ENCODE data around the gene MMD. TPM values are rescaled to one million over a fixed set of nuclear protein-coding genes. Genes with fewer than 3 reads are reported as not detected.
"Not testable (repeated sequence)": the region's sequence is repeated elsewhere in the genome, so short reads cannot be mapped to it uniquely, and the experiment has no call there.

MMD gene
- total and polyA plus RNA-seq, 2 donors: 18.7 to 25.9 TPM

DNA sequence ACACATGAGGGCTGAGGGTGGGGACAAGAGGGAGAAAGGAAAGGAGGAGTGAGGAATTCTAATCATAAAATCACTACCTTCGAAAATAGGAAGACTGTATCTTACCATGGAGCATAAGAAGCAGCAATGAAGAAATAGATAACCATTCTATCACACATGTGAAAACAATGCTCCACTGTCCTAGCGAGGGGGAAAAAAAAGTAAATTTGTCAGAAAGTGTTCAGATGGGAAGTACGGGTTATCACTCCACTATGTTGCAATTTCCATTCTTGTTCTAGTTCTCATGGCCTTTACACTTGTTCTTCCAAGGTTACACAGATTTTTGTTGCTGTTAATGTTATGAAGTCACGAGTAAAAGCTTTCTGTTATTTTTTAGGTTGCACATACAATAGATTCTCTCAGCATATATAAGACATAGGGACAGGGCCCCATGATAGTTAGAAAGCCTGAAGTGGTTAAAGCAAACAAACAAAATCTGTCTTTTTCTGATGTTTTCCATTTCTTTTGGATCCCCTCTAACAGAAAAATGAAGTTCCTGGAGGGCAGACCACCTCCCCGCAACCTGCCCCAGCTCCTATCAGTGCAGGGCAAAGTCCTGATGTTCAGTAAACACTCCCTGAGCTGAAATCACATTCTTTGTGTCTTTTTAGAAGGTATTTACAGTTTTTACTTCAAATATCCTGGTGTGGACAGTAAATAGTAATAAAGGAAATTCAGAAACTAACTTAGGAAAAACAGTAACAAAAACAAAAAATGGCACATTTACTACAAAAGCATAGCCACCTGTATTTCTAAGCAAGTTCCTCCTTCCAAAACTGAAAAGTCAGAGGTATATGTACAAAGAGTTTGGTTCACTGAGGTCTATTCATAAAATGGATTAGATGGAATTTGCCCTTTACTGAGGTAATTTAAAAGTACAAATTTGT is 13.7 kb downstream of the MMD start:
- 73% methylated on average over 5 of the region's 5 CpGs for WGBS
- no peaks in the 10 kb centered on the region for H3K4me1 ChIP-seq (ENCODE audit: insufficient read depth)
- H3K27ac ChIP-seq (ENCODE audit: low read depth): no peak overlapping the region
- DNase-seq (ENCODE audit: extremely low spot score): no peak
- H3K4me3 ChIP-seq (ENCODE audit: low read depth, low read length): no peak overlapping the region
- peaks cover 6% of the 10 kb centered on the region for H3K36me3 ChIP-seq (ENCODE audit: insufficient read depth)

DNA sequence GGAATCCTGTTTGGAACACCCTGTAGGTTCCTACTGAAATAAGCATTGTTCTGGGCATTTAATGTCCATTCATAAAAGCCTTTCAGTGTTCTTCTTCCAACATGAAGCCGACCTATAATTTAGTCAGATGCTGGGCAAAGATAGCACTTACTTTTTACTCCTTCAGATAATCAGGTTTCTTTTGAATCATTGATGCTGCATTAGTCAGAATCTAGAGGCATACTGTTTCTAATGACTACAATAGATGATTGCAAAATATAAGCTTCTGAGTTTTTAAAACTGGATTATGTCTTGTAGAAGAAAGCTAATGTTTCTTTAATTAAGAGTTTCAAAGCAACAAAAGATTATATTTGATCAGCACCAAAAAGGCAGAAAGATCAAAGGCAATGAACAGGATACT is 16.0 kb downstream of the MMD start:
- no peak for DNase-seq (ENCODE audit: extremely low spot score)
- no peak overlapping the region for H3K4me3 ChIP-seq (ENCODE audit: low read depth, low read length)
- H3K27ac ChIP-seq (ENCODE audit: low read depth): no peak overlapping the region
- 87% methylated on average over 1 of the region's 1 CpG for WGBS
- no peaks in the 10 kb centered on the region for H3K4me1 ChIP-seq (ENCODE audit: insufficient read depth)
- H3K36me3 ChIP-seq (ENCODE audit: insufficient read depth): peaks cover 3% of the 10 kb centered on the region

DNA sequence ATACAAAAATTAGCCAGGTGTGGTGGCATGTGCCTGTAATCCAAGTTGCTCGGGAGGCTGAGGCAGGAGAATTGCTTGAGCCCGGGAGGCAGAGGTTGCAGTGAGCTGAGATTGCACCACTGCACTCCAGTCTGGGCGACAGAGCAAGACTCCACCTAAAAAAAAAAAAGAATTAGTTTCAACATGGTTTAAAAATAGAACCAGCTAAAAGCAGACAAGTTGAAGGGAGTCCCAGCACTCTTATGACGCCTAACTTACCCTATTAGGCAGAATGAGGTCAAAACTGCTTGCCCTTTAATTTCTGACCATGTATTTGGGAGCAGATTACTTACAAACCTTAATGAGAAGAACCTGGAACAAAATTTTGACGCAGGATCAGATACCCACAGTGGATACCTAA is 17.4 kb downstream of the MMD start:
- H3K27ac ChIP-seq (ENCODE audit: low read depth); H3K4me1 ChIP-seq (ENCODE audit: insufficient read depth); H3K36me3 ChIP-seq (ENCODE audit: insufficient read depth); DNase-seq (ENCODE audit: extremely low spot score); H3K4me3 ChIP-seq (ENCODE audit: low read depth, low read length): not testable (repeated sequence)
- 89% methylated on average over 5 of the region's 5 CpGs for WGBS

DNA sequence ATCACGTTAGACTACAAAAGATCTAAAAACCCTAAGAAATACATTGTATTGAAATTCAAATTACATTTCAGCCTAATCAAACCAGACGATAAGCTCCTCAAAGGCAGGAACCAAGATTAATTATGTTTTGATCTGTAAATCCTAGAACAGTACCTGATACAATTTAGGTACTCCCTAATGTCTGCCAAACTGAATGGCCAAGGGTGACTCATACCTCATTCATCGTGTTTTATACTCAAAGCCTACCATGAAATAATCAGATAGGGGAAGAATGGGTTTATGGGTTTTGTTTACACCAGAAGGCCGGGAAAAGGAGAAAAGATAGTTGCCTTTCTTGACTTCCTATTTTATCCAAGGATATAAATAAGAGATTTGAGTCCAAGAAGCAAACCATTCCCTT is 19.3 kb downstream of the MMD start:
- peaks cover 1% of the 10 kb centered on the region for H3K36me3 ChIP-seq (ENCODE audit: insufficient read depth)
- 81% methylated on average over 4 of the region's 4 CpGs for WGBS

DNA sequence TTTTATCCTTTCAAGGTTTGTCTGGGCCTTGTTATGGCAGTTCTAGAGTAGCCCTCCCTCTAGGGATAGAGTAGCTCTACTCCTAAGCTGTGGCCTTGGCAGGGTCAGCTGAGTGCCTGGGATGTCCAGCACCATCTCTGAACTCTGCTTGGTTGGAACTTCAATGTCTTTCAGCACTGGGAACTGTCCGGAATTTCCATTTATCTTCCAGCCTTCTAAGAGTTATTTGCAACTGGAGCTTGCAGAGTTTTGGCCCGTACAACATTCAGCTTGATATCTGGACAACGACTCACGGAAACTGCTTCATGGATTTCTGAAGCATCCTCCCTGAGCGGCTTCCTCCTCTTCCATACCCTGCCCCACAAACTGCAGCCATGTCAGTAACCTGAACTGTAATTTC is 22.9 kb downstream of the MMD start:
- no peaks in the 10 kb centered on the region for H3K4me1 ChIP-seq (ENCODE audit: insufficient read depth)
- 63% methylated on average over 5 of the region's 5 CpGs for WGBS
- no peak overlapping the region for H3K4me3 ChIP-seq (ENCODE audit: low read depth, low read length)
- H3K36me3 ChIP-seq (ENCODE audit: insufficient read depth): peaks cover 1% of the 10 kb centered on the region
- no peak for DNase-seq (ENCODE audit: extremely low spot score)
- H3K27ac ChIP-seq (ENCODE audit: low read depth): no peak overlapping the region

More for the DNA sequence above, 19.3 kb downstream of the MMD start:
- Histone ChIP-seq H3K4me3 (ENCODE audit: low read depth, low read length) (no peak overlapping the region), H3K4me1 (ENCODE audit: insufficient read depth) (no peaks in the 10 kb centered on the region), H3K27ac (ENCODE audit: low read depth) (no peak overlapping the region)
- no peak for DNase-seq (ENCODE audit: extremely low spot score)

DNA sequence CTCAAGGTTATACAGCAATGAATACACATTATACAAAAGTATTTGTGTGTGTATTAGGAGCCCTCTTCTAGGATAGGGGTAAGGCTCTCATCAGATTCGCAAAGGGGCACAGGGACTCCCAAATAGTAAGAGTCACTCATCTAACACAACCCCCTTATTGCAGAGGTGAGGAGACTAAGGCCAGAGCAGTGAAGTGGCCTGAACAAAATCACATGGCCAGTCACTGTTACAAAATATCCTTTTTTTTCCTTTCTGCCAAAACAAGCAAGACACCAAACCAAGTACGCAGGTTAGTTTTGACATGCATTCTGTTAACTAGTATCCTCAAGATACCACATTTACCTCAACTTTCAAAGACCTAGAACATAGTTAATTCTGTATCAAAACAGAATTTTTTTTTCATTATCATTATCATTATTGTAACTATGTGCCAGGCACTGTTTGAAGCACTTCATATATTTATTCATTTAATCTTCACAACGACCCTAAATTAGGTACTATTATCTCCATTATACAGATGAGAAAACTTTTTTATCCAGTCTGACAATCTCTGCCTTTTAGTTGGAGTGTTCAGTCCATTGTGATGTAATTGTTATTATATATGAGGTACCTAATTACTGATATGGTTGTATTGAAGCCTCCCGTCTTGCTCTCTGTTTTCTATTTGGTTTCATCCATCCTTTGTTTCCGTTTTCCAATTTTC is 25.7 kb downstream of the MMD start:
- H3K27ac ChIP-seq (ENCODE audit: low read depth): no peak overlapping the region
- no peaks in the 10 kb centered on the region for H3K4me1 ChIP-seq (ENCODE audit: insufficient read depth)
- H3K36me3 ChIP-seq (ENCODE audit: insufficient read depth): no peaks in the 10 kb centered on the region
- H3K4me3 ChIP-seq (ENCODE audit: low read depth, low read length): no peak overlapping the region
- no peak for DNase-seq (ENCODE audit: extremely low spot score)
- 98% methylated on average over 5 of the region's 5 CpGs for WGBS

DNA sequence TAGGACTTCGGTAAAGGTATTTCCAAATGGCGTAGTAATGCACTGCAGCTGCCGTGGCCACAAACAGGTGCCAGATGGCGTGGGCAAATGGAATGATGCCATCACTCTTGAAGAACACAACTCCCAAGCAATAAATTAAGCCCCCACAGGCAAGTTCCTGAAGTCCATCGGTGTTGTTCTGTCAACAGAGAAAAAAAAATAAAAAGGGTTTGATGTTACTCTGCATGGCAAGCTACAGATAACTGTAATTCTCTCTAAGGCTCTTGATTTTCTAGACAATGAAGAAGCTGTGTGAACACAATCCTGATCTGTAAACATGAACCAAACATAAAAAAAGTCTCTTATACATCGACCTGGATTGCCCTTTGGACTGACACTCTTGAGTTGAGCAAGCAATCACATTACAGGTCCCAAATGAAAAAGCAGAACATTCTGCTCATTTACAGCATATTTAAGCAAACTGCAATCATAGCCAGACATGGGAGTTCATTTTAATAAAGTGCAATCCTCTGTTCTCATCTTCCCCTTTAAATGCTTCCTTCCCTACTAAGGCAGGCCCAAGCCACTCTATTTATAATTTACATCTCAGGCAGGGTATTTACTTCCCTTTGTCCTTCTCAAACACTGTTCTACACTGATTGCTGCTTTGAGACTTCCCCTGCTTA is 27.1 kb downstream of the MMD start:
- 81% methylated on average over 6 of the region's 6 CpGs for WGBS
- H3K4me3 ChIP-seq (ENCODE audit: low read depth, low read length): no peak overlapping the region
- no peaks in the 10 kb centered on the region for H3K36me3 ChIP-seq (ENCODE audit: insufficient read depth)
- no peaks in the 10 kb centered on the region for H3K4me1 ChIP-seq (ENCODE audit: insufficient read depth)
- no peak overlapping the region for H3K27ac ChIP-seq (ENCODE audit: low read depth)
- DNase-seq (ENCODE audit: extremely low spot score): no peak

DNA sequence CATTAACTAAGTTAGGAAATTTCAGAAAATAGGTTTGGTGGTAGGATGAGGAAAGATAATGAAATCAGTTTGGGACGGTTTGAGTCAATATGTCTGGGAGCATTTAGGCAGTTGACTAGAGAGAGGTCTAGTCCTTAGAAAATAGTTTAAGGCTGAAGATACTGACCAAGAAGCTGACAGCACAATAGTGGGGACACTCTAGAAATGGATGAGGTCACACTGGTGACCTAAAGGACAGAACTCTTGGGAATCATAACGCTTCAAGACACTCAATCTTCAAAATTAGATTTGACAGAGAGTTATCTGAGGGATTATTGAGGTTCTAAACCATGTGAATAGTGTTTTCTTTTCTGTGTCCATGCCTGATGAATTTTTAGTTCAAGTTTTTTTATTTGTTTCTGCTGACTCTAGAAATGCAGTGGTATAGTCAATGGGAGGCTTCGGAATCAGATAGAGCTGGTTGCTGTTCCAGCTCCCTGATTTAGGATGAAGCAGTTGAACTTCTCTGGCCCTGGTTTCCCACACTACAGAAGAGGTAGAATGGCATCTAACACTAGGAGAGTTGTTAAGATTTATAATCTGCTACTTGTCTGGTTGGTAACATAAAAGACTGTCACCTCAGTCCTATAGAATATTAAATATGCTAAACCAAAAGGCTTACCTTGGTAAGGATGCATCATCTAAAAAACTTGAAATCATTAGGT is 29.7 kb downstream of the MMD start:
- H3K4me1 ChIP-seq (ENCODE audit: insufficient read depth): no peaks in the 10 kb centered on the region
- 88% methylated on average over 3 of the region's 3 CpGs for WGBS
- H3K36me3 ChIP-seq (ENCODE audit: insufficient read depth): no peaks in the 10 kb centered on the region
- no peak overlapping the region for H3K27ac ChIP-seq (ENCODE audit: low read depth)
- no peak overlapping the region for H3K4me3 ChIP-seq (ENCODE audit: low read depth, low read length)
- DNase-seq (ENCODE audit: extremely low spot score): no peak

DNA sequence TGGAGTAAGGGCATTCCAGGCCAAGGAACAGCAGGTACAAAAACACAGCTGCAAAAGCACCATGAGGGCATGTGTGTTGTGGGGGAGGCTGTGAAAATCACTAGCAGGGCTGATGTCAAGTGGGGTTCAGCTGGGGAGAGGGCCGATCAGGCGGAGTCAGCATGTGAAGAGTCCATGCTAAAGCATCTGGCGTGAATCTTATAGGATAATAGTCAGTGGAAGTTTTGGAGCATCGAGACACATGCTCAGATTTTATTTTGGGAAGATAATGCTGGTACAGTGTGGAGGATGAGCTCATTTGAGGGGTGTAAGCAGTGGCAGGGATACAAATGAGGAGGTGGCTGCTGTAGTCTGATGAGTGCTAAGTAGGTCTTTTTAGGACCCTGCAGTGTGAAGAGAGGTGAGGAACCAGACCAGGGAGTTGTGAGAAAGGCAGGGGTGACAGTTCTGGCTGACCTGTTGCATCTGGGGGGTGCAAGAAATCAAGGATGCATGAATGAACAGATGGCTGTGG is 30.3 kb downstream of the MMD start:
- no peak for DNase-seq (ENCODE audit: extremely low spot score)
- Histone ChIP-seq H3K27ac (ENCODE audit: low read depth) (no peak overlapping the region), H3K4me1 (ENCODE audit: insufficient read depth) (no peaks in the 10 kb centered on the region), H3K4me3 (ENCODE audit: low read depth, low read length) (no peak overlapping the region), H3K36me3 (ENCODE audit: insufficient read depth) (no peaks in the 10 kb centered on the region)
- WGBS: 93% methylated on average over 4 of the region's 4 CpGs

DNA sequence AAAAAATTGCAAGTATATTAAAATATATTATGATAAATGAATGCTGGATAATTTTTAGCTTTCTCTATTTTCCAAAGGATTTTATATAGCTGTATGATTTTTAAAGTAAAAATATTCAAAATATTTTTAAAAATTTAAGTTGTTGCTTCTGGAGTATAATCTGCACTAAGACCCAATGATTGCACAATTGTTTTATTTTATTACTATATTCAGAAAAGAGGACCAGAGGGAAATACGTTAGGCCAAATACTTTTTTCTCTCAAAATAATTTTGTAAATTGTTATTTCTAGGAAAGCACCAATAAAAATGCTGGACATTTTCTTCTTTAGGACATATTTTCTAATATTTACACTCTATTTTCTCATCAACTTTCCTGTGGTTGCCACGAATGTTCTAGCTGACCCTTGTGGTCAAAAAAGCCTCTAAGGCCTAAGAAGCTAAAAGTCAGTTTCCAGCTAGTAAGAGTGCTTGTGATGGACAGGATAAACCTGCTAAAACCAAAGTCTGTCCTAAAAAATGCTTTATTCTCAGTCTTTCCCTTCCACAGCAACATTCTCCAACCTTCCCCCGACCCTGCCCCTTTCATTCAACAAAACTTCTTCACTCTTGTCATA is 31.2 kb downstream of the MMD start:
- Histone ChIP-seq H3K4me3 (ENCODE audit: low read depth, low read length) (no peak overlapping the region), H3K4me1 (ENCODE audit: insufficient read depth) (no peaks in the 10 kb centered on the region), H3K27ac (ENCODE audit: low read depth) (no peak overlapping the region), H3K36me3 (ENCODE audit: insufficient read depth) (no peaks in the 10 kb centered on the region)
- WGBS: 66% methylated on average over 3 of the region's 3 CpGs
- no peak for DNase-seq (ENCODE audit: extremely low spot score)

DNA sequence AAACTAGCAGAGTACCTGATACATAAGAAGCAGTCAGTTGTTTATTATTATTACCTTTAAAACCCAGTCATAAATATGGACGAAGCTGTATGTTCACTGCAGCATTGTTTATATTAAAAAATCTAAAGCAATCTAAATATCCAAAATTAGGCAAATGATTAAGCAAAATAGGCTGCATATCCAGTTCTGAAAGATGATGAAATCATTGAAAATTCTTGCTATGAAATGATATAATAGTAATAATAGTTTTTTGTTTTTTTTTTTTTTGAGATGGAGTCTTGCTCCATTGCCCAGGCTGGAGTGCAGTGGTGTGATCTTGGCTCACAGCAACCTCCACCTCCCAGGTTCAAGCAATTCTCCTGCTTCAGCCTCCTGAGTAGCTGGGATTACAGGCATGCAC is 31.9 kb downstream of the MMD start:
- H3K4me1 ChIP-seq (ENCODE audit: insufficient read depth); DNase-seq (ENCODE audit: extremely low spot score); H3K4me3 ChIP-seq (ENCODE audit: low read depth, low read length); H3K36me3 ChIP-seq (ENCODE audit: insufficient read depth); H3K27ac ChIP-seq (ENCODE audit: low read depth): not testable (repeated sequence)
- 80% methylated on average over 1 of the region's 1 CpG for WGBS

DNA sequence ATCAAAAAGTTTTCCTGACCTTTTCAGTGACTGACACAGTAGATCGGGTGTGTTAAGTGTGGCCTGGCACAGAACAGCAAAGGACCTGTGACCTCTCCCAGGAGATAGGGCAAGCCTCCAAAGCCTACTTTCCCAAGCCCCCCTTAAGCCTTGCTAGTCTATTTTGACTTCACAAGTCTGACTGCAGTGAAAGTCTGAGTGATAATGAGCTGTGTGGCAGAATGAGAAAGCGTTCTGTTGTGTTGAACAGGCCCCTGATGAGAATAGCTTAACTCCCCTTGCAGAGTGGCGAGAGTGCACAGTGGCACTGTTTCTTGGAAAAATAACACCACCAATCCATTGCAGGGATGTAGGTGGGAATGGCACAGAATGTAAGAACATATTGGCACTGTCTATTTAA is 32.8 kb downstream of the MMD start:
- DNase-seq (ENCODE audit: extremely low spot score): no peak
- Histone ChIP-seq H3K4me1 (ENCODE audit: insufficient read depth) (no peaks in the 10 kb centered on the region), H3K27ac (ENCODE audit: low read depth) (no peak overlapping the region), H3K4me3 (ENCODE audit: low read depth, low read length) (no peak overlapping the region), H3K36me3 (ENCODE audit: insufficient read depth) (no peaks in the 10 kb centered on the region)
- 71% methylated on average over 3 of the region's 3 CpGs for WGBS

DNA sequence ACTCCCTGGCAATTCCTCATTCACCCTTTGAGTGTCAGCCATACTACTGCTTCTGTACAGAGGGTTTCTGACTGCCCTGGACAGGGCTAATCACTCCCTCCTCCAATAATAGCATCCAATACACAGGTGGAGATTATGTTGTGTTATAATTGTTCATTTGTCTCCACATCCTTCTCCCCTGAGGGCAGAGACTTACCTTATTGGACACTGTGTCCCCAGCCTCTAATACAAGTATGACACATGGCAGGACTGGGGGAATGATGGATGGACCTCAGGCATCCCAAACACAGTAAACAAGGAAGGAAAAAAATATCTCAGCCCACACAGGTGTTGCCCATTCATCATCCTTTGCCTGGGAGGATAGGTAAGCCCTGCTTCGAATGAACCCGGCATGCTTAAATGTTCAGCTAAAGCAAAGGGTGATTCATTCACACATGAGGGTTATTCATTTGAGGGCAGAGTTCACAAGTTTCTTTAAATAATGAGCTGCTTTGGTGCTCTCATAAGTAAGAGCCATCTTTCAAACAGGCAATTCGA is 34.8 kb downstream of the MMD start:
- DNase-seq (ENCODE audit: extremely low spot score): no peak
- Histone ChIP-seq H3K36me3 (ENCODE audit: insufficient read depth) (no peaks in the 10 kb centered on the region), H3K4me3 (ENCODE audit: low read depth, low read length) (no peak overlapping the region), H3K27ac (ENCODE audit: low read depth) (no peak overlapping the region), H3K4me1 (ENCODE audit: insufficient read depth) (no peaks in the 10 kb centered on the region)
- WGBS: 91% methylated on average over 3 of the region's 3 CpGs
